RPMI8226 (cell line): ENCODE data around the gene FAIM.
"Not testable (repeated sequence)": the region's sequence is repeated elsewhere in the genome, so short reads cannot be mapped to it uniquely, and the experiment has no call there.

ENCODE experiments used
- DNase-seq: peaks from one replicate; pipeline ENCODE4 v3.0.0-alpha.2; 2015

FAIM gene

DNA sequence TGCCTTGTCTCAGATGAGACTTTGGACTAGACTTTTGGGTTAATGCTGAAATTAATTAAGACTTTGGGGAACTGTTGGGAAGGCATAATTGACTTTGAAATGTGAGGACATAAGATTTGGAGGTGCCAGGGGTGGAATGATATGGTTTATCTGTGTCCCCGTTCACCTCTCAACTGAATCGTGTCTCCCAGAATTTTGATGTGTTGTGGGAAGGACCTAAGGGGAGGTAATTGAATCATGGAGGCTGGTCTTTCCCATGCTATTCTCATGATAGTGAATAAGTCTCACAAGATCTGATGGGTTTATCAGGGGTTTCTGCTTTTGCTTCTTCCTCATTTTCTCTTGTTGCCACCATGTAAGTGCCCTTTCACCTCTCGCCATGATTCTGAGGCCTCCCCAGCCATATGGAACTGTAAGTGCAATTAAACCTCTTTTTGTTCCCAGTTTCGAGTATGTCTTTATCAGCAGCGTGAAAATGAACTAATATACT, 4.4 kb upstream of the FAIM start:
- not testable (repeated sequence) for DNase-seq

DNA sequence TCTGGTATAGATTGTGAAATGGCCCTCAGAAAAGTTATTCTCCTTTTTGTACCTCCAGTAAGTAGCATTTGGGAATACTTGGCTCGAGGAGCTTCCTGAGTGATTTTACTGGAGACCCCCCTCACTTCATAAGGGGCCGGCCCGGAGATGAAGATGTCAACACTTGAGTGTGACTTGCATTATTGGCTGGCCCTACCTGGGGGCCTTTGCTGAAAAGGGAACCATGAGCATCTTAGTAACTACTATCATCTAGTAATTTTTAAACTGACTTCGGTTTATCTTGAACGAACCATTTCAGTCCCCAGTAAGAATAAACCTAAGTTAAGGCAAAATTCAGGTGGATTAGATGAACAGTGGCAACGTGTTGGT, 1.3 kb downstream of the FAIM start:
- no peak for DNase-seq

DNA sequence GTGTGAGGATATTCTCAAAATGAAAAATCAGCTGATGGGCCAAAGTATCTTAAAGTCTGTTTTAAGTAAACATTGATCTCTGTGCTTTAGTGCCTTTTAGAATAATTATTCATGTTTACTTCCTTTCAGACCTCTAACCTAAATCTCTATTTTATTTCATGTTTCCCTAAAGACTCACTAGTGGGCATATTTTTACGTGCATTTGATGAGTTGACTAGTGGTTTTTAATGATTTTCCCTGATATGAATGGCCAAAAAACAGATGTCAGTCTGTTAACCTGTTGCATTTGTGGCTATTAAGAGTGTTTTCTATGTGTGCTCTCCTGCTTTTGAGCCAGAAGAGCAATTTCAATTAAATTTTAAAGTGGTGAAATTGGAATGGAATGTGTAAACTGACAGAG, 6.9 kb downstream of the FAIM start:
- no peak for DNase-seq

DNA sequence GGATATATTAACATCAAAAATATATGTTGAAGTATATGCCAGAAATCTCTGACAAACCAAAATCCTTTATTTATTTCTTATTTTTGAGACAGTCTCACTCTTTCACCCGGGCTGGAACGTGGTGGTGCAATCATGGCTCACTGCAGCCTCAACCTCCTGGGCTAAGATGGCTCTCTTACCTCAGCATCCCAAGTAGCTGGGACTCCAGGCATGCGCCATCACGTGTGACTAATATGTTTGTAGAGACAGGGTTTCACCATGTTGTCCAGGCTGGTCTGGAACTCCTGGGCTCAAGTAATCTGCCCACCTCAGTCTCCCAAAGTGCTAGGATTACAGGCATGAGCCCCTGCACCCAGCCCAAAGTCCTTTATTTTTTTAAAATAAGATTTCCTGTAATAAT, 11.9 kb downstream of the FAIM start:
- DNase-seq, result no peak

DNA sequence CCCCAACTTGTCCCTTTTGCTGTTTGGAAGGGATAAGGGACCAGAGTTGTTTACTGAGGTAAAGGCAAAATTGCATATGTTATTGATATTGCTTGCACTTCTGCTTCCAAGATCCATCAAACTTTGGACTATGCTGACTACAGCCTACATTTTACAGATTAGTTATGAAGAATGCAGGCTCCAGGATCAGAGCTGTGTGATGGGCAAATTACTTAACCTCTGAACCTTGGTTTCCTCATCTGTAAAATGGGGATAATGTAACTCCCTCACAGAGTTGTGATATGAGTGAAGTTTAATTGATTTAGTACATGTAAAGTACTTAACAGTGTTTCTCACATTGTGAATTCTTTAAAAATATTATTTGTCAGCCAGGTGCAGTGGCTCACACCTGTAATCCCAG, 15.9 kb downstream of the FAIM start:
- DNase-seq, result no peak

DNA sequence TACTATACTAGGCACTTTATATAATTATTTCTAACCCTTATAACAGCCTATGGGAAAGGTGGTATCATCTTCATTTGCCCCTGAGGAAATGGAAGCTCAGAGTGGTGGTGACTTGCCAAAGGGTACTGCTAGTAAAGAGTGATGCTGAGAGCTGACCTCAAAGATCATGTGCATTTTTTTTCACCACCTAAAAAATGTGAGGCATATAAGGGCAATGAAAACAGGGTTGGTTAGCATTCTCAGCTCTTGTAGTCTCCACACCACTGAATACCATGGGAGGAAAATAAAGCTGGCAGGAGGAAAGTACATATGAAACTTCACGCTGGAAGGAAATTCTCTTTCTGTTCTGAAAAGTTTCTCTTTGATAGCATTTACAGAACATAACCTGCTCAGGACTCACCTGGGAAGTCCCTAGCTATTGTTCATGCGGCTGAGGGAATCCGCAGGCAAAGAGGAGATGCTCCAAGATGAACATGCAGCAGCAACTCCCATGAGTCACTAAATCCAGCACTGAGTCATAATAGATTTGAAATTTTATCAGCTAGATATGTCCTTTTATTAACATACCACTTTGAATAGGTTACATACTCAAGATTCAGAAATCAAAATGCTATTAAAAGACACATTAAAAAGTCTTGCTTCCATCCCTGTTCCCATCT, 17.3 kb downstream of the FAIM start:
- DNase-seq, result no peak

DNA sequence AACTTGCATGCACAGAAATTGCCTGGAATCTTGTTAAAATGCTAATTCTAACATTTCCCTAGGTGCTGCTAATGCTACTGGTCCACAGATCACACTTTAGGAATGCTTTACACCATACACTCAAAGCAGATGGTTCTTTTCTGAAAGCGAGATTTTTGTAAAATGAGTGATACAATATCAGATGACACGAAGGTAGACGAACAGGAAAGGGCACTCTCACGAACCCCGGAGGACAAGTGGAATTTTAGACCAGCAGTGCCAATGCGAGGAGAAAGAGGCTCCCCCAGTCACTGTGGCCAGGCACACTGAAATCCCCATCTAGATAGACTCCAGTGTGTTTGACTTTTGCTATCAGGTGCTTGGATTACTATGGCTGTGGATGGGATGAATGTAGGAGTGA, 21.0 kb downstream of the FAIM start:
- no peak for DNase-seq

DNA sequence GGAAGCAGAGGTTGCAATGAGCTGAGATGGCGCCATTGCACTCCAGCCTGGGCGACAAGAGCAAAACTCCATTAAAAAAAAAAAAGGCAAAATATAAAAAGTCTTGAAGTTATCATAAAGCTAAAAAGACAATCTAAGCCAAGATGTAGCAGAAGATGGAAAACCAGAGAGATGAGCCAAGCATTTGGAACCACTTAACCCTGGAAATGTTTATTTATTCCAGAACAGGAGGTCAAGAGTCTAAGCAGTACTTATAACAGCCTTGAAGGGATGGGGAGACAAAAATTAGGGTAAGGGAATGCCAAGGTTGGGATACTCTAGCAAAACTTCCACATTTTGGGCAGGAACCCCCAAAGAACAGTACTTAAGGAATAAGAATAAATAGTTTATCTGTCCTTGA, 30.1 kb downstream of the FAIM start:
- no peak for DNase-seq

DNA sequence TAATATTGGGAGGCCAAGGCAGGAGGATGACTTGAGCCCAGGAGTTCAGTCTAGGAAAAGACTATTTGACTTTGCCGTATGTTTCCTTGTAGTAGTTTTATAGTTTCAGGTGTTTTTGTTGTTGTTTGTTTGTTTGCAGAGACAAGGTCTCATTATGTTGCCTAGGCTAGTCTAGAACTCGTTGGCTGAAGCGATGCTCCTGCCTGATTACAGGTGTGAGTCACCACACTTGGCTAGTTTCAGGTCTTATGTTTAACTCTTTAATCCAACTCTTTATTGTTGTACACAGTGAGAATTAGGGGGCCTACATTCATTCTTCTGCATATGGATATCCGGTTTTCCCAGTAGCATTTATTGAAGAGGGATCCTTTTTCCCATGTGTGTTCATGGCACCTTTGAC, 32.0 kb downstream of the FAIM start:
- no peak for DNase-seq

DNA sequence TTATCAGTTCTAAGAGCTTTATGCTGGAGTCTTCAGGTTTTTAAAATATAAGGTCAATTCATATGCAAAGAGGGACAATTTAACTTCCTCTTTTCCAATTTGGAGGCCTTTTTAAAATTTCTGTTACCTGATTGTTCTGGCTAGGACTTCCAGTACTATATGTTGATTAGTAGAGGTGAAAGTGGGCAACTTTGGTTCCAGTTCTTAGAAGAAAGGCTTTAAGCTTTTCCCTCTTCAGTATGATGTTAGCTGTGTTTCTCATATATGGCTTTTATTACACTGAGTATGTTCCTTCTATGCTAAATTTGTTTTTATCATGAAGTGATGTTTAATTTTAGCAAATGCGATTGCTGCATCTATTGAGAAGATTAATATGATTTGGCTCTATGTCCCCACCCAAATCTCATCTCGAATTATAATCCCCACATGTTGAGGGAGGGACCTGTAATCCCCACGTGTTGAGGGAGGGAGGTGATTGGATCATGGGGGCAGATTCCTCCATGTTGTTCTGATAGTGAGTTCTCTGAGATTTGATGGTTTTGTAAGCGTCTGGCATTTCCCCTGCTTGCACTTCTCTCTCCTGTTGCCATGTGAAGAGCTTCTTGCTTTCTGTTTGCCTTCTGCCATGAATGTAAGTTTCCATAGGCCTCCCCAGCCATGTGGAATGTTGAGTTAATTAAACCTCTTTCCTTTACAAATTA, 33.8 kb downstream of the FAIM start:
- no peak for DNase-seq

DNA sequence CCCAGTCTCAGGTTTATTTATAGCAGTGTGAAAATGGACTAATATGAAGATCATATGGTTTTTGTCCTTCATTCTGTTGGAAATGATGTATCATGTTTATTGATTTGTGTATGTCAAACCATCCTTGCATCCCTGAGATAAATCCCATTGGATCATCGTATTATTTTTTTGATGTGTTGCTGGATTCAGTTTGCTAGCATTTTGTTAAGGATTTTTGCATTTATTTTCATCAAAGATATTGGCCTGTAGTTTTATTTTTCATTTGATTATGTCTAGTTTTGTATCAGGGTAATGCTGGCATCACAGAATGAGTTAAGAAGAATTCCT, 34.3 kb downstream of the FAIM start:
- DNase-seq, result no peak

DNA sequence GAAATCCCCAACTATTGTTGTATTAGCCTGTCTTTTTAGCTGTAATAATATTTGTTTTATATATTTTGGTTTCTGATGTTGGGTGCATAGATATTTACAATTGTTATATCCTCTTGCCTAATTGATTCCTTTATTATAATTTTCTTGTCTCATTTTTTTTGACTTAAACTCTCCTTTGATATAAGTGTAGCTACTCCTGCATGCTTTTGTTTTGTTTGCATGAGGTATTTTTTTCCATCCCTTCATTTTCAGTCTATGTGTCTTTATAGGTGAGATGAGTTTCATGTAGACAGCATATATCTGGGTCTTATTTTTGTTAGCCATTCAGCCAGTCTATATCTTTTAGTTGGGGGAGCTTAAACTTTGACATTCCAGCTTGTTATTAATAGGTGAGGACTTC, 37.4 kb downstream of the FAIM start:
- DNase-seq, result no peak

DNA sequence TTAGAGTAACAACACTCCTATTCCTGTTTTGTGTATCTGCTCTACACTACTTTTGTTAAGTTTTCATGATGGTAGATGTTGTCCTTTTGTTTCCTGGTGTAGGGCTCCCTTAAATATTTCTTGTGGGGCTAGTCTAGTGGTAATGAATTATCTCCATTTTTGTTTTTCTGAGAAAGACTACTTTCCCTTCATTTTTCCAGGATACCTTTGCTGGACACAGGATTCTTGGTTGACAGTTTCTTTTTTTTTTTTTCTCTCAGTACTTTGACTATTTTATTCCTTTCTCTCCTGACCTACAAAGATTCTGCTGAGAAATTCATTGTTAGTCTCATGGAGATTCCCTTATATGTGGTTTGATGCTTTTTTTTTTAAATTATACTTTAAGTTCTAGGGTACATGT, 37.9 kb downstream of the FAIM start:
- no peak for DNase-seq

DNA sequence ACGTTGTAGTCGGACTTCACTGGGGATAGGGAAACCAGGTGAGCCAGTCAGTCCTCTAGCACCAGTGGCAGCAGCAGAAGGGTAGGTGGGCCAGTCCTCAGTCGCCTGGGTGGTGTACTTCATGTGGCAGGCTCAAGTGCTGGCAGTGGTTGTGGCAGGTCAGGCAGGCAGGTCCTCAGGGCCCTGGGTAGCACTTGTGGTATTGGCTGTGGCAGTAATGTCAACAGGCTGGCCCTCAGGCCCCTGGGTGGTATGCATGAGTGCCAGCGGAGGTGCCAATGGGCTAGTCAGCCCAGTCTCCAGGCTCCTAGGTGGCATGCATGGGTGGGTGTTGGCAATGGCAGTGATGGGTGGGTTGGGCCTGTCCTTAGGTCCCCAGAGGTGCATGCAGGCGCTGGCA, 40.6 kb downstream of the FAIM start:
- no peak for DNase-seq

DNA sequence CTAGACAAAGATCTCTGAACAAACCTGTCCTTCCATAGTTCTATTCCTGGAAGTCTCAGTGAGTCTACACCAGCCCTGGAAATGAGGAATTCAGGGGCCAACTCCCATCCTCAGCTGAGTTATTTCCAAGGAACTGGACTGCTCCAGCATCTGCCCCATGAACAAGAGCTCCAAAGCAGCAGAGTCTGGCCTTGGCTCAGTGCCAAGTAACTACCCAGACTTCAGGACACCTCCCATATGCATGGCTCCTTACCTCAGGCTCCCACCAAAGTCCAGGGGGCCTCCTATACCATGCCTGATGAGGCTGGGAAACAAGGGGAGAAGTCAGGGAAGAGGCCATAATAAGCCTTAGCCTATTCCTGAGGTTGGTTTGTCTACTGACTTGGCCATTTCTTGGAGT, 45.0 kb downstream of the FAIM start:
- DNase-seq, result no peak

DNA sequence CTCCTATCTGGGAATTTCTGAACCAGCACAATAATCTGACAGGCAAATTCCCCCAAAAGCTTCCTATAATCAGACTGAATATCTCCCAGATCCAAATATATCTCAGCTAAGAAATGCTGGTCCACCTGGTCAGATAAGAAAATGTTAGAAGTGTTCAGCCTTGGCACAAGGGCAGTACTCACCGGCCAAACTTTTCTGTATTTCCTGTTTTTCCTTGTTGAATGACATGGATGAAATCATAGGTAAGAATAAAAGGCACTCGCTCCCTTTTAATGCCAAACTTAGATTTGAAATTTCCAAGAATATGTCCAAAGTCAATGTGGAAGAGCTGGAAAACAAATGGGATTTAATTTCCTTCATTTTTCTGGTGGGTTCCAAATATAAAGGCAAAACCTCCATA, 48.9 kb downstream of the FAIM start:
- DNase-seq, result no peak

DNA sequence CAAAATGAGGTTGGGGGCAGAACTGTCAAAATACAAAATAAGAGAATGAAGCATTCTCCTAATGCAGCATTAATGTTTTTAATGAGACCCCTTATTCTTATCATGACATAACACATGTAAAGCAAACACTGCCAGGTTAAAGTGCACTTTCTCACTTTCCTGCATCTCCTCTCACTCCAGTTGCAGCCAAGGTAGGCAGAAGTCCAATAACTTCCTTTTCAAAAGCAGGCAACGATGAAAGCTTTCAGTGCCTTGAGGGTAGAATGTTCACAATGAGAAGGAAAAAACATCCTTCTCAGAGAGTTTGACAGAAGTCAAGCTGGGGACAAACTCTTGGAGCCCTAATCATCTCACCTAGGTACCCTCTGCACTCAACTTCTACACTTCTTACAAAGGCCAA, 59.5 kb downstream of the FAIM start:
- DNase-seq, result no peak

DNA sequence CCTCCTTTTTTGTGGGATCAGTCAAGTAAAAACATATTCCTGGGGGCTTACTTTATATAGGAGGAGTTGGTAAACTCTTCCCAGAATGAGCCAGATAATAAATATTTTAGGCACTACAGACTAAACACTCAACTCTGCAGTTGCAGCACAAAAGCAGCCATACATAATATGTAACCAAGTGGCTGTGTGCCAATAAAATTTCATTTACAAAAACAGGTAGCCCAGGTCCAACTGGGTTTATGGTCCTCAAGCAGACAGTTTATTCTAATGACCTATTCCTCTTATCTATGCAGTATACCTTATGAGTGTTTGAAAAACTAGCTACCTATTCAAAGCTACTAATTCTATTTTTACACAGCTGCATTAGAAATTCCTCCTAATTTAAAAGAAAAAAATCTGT, 61.8 kb downstream of the FAIM start:
- DNase-seq, result no peak

DNA sequence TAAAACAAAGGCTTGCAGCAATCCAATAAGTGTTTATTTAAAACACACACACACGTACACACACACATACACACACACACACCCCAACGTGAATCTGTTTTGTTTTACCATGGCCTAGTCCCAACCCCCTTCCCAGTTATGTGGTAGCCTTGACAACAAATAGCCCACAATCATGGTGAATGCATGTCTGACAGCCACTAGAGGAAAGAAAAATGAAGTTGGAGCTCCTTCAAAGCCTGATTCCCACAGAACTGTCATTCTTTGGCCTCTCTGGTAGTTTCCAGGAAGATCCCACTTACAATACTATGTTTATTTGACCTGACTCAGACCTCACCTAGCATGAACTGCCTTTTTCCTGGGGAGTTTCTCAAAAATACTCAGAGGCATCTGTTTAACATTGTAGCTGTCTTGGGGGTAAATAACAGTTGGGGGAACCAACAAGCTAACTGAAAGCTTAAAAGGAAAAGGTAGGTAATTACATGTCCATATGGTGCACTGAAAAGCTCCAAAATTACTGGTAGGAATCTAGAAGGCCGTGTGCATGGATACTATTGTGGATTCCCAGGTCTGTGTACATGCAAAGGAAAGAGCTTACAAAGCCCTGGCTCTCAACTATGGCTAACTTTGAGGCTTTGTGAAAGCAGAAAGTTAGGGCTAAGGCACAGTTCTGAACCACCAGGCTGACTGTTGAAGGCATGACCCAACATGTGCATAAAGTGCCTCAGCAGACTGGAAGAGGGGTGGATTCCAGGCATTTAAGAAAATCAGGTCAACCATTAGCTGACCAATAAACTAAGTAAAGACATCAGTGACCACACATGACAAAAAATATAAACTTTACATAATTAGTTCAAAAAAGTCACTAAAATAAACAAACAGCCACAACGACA, 65.3 kb downstream of the FAIM start:
- DNase-seq, result no peak

DNA sequence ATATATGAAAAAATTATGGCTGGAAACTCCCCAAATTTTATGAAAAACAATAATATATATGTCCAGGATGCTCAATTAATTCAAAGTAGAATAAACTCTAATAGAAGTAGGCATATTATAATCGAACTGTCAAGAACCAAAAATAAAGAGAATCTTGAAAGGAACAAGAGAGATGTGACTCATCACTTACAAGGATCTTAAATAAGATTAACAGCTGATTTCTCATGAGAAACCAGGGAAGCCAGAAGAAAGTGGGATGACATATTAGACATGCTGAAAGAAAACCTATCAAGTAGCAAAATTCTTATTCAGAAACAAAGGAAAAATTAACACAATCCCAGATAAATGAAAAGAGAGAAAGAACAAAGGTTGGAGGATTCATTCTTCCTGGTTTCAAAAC, 66.8 kb downstream of the FAIM start:
- DNase-seq, result no peak

DNA sequence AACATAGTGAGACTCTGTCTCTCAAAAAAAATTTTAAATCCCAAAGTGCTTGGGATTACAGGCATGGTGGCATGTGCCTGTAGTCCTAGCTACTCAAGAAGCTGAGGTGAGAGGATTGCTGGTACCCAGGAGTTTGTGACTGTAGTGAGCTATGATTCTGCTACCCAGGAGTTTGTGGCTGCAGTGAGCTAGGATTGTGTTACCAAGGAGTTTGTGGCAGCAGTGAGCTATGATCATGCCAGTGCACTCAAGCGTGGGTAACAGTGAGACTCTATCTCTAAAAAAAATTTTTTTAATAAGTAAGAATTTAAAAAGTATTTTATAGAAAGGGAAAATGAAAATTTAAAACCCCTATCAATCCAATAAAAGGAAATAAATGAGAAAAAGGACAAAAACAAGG, 69.5 kb downstream of the FAIM start:
- no peak for DNase-seq

DNA sequence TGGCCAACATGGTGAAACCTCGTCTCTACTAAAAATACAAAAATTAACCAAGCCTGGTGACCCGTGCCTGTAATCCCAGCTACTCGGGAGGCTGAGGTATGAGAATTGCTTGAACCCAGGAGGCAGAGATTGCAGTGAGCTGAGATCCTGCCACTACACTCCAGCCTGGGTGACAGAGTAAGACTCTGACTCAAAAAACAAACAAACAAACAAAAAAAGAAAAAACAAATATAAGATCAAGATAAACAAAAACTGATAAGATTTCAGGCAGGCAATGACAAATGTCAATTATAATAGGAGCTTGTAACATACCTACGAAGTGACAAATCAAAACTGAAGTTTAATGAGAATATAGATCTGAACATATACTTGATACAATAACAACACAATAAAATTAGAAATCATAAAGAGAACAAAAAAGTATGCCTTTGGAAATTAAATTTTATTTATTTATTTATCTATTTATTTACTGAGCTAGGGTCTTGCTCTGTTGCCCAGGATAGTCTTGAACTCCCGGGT, 70.4 kb downstream of the FAIM start:
- no peak for DNase-seq

DNA sequence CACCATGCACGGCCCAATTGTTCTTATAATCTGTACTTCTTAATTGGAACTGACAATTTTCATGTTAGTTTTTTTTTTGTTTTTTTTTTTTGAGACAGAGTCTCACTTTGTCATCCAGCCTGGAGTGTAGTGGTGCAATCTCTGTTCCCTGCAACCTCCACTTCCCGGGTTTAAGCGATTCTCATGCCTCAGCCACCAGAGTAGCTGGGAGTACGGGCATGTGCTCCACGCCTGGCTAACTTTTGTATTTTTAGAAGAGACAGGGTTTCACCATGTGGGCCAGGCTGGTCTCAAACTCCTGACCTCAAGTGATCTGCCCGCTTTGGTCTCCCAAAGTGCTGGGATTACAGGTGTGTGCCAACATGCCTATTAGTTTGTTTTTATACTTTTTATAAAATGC, 72.4 kb downstream of the FAIM start:
- not testable (repeated sequence) for DNase-seq
